Middle frontal gyrus (tissue), 1 donor: ENCODE measurements around the gene SSH2.
A peak's percentile ranks its signal among the peaks of the same experiment; 100 is the strongest.

Source experiments
- DNase-seq: peaks from one replicate; pipeline ENCODE4 v3.0.0-alpha.2; 2015; ENCODE audit warnings: low spot score; ENCODE audit errors: extremely low spot score

The SSH2 gene

GRCh38 chr17:29579866-29580771, 349.9 kb downstream of the SSH2 start:
- peak; percentile 86 for DNase-seq

GRCh38 chr17:29578626-29579485, 351.2 kb downstream of the SSH2 start:
- no peak for DNase-seq

GRCh38 chr17:29577385-29578211, 352.4 kb downstream of the SSH2 start:
- no peak for DNase-seq

GRCh38 chr17:29577001-29577370, 353.0 kb downstream of the SSH2 start:
- DNase-seq, result no peak

- no peak for DNase-seq
Measured at GRCh38 chr17:29576214-29577000, 353.6 kb downstream of the SSH2 start.
